SK-N-SH (cell line): ENCODE data around the gene SMPDL3B. TPM values are rescaled to one million over a fixed set of nuclear protein-coding genes. Genes with fewer than 3 reads are reported as not detected.

Experiments
- CTCF ChIA-PET: fragments of 300-600, 350-600 bp; formaldehyde crosslinking; extraction: SDS; loops from one replicate; lab custom pipeline; 2021; lab: Yijun Ruan, JAX
- POLR2A ChIA-PET: fragments of 350-600 bp; sonication (Branson Sonifier 250); formaldehyde crosslinking; extraction: SDS; loops from one replicate; lab custom pipeline; 2020; ENCODE audit warnings: antibody characterized with exemption, inconsistent platforms; lab: Yijun Ruan, JAX
- DNase-seq: peaks from one replicate; pipeline ENCODE4 v3.0.0; 2012
- H2AFZ ChIP-seq: fragments of 200-600 bp; sonication (generic); 2 replicates; pipeline ENCODE4 v1.8.1; 2016; ENCODE audit warnings: antibody characterized with exemption, mild to moderate bottlenecking, low read depth
- H3F3A ChIP-seq: fragments of 200-600 bp; sonication (generic); replicated peaks from 2 replicates; pipeline ENCODE3; 2016; ENCODE audit warnings: antibody characterized with exemption, mild to moderate bottlenecking; ENCODE audit not compliant: insufficient read depth
- H3K27ac ChIP-seq, 2 experiments: fragments of 200-500 bp in 1 of 2; fragments of 200-600 bp in 1 of 2; sonication (Bioruptor generic) in 1 of 2; sonication (generic), shearing (Covaris generic) in 1 of 2; 2 replicates each; pipeline versions ENCODE4 v1.5.1 to v1.6.1; 2014 to 2016; ENCODE audit warnings: low read depth in 2 of 2, inconsistent platforms in 1 of 2, low read length in 1 of 2, mild to moderate bottlenecking in 1 of 2, mixed read lengths in 1 of 2
- H3K27me3 ChIP-seq: fragments of 200-600 bp; sonication (generic), shearing (Covaris generic); 2 replicates; pipeline ENCODE4 v1.6.1; 2016; ENCODE audit warnings: mixed run types; ENCODE audit not compliant: insufficient read depth
- H3K36me3 ChIP-seq, 2 experiments: fragments of 200-500 bp in 1 of 2; fragments of 200-600 bp in 1 of 2; sonication (Bioruptor generic) in 1 of 2; sonication (generic) in 1 of 2; replicated peaks in 1 of 2; 2 replicates each; pipeline versions ENCODE3 to v1.5.1; 2014 to 2016; ENCODE audit warnings: low read length in 1 of 2, mild to moderate bottlenecking in 1 of 2; ENCODE audit not compliant: insufficient read depth in 2 of 2, control insufficient read depth in 1 of 2
- H3K4me1 ChIP-seq, 2 experiments: fragments of 200-500 bp in 1 of 2; fragments of 200-600 bp in 1 of 2; sonication (Bioruptor generic) in 1 of 2; sonication (generic), shearing (Covaris generic) in 1 of 2; 2 replicates each; pipeline versions ENCODE4 v1.5.1 to v1.6.1; 2014 to 2016; ENCODE audit warnings: low read depth in 1 of 2, low read length in 1 of 2, mixed run types in 1 of 2; ENCODE audit not compliant: insufficient read depth in 2 of 2, control insufficient read depth in 1 of 2
- H3K4me2 ChIP-seq: fragments of 200-600 bp; sonication (generic), shearing (Covaris generic); 2 replicates; pipeline ENCODE4 v1.6.1; 2017; ENCODE audit warnings: mixed run types
- H3K4me3 ChIP-seq, 2 experiments: fragments of 200-500 bp in 1 of 2; fragments of 200-600 bp in 1 of 2; sonication (Bioruptor generic) in 1 of 2; sonication (generic), shearing (Covaris generic) in 1 of 2; 2 replicates each; pipeline versions ENCODE4 v1.5.1 to v1.8.1; 2014 to 2016; ENCODE audit warnings: low read depth in 2 of 2, inconsistent platforms in 1 of 2, low read length in 1 of 2, mild to moderate bottlenecking in 1 of 2, mixed read lengths in 1 of 2, moderate library complexity in 1 of 2
- H3K79me2 ChIP-seq: fragments of 200-600 bp; sonication (generic); 2 replicates; pipeline ENCODE4 v1.8.1; 2017; ENCODE audit warnings: mild to moderate bottlenecking; ENCODE audit not compliant: insufficient read depth
- H3K9ac ChIP-seq: fragments of 200-600 bp; sonication (generic); 2 replicates; pipeline ENCODE4 v1.6.1; 2017; ENCODE audit warnings: mixed run types
- H3K9me2 ChIP-seq: fragments of 200-600 bp; sonication (generic); 2 replicates; pipeline ENCODE4 v1.6.1; 2017; ENCODE audit warnings: mixed run types
- H3K9me3 ChIP-seq: fragments of 200-600 bp; sonication (generic); 2 replicates; pipeline ENCODE4 v1.6.1; 2017; ENCODE audit warnings: mixed run types, mild to moderate bottlenecking, moderate library complexity
- H4K20me1 ChIP-seq: fragments of 200-600 bp; sonication (generic); 2 replicates; pipeline ENCODE4 v1.6.1; 2017; ENCODE audit warnings: mild to moderate bottlenecking, mixed run types; ENCODE audit not compliant: insufficient read depth
- CHD2 ChIP-seq: fragments of 150-350 bp; IDR thresholded peaks from 2 replicates; pipeline ENCODE4 v1.6.1; 2018; ENCODE audit warnings: low read length; ENCODE audit not compliant: partially characterized antibody
- ELF1 ChIP-seq: IDR thresholded peaks from 2 replicates; pipeline ENCODE4 v1.4.0; 2012
- EP300 ChIP-seq, 2 experiments: IDR thresholded peaks; 2 replicates each; pipeline versions ENCODE4 v1.4.0 to v1.6.1; 2012; ENCODE audit warnings: borderline replicate concordance in 1 of 2, low read depth in 1 of 2, low read length in 1 of 2
- EZH2phosphoT487 ChIP-seq: fragments of 200-600 bp; sonication (generic); IDR thresholded peaks from 2 replicates; pipeline ENCODE4 v1.6.1; 2017; ENCODE audit warnings: low read depth, mixed run types, mild to moderate bottlenecking, antibody characterized with exemption, moderate library complexity, borderline replicate concordance
- FOSL2 ChIP-seq: IDR thresholded peaks from 2 replicates; pipeline ENCODE4 v1.4.0; 2012; ENCODE audit warnings: low read depth, mild to moderate bottlenecking, moderate library complexity, borderline replicate concordance
- FOXM1 ChIP-seq: IDR thresholded peaks from 2 replicates; pipeline ENCODE4 v1.4.0; 2012; ENCODE audit warnings: low read depth, mild to moderate bottlenecking
- GABPA ChIP-seq: IDR thresholded peaks from 2 replicates; pipeline ENCODE4 v1.4.0; 2012; ENCODE audit warnings: low read depth, mild to moderate bottlenecking
- NRF1 ChIP-seq: IDR thresholded peaks from 2 replicates; pipeline ENCODE4 v1.6.1; 2012; ENCODE audit warnings: low read depth, mild to moderate bottlenecking, low read length
- RCOR1 ChIP-seq: fragments of 150-350 bp; IDR thresholded peaks from 2 replicates; pipeline ENCODE4 v1.6.1; 2017; ENCODE audit warnings: antibody characterized with exemption, low read length
- RXRA ChIP-seq: IDR thresholded peaks from 2 replicates; pipeline ENCODE4 v1.4.0; 2012; ENCODE audit warnings: low read depth, mild to moderate bottlenecking, borderline replicate concordance
- SIN3A ChIP-seq: IDR thresholded peaks from 2 replicates; pipeline ENCODE4 v1.6.1; 2012; ENCODE audit warnings: low read depth, mild to moderate bottlenecking, low read length, moderate library complexity, borderline replicate concordance
- TEAD4 ChIP-seq: IDR thresholded peaks from 2 replicates; pipeline ENCODE4 v1.4.0; 2012; ENCODE audit warnings: mild to moderate bottlenecking, borderline replicate concordance; ENCODE audit not compliant: insufficient read depth
- WGBS: methylation state at CpG from one replicate; pipeline ENCODE4 v1.1.6; 2017; ENCODE audit warnings: low lambda C conversion rate; 5-methylcytosine and 5-hydroxymethylcytosine counted together
- polyA plus RNA-seq, 3 experiments: library from polyadenylated mRNA; depleted of rRNA; stranded (reverse); fragments of >200 nt; gene quantifications; 2 replicates each; pipeline ENCODE4 v1.2.3, GENCODE V29; 2012
- TF ChIP-seq, protein P1 (sequence below): IDR thresholded peaks from 2 replicates; pipeline ENCODE4 v1.4.0; 2012; ENCODE audit warnings: low read depth, borderline replicate concordance
- TF ChIP-seq, protein P2 (sequence below): IDR thresholded peaks from 2 replicates; pipeline ENCODE4; 2012

SMPDL3B gene
- polyA plus RNA-seq, 1 of the 3 experiments (the other 2 are of a cell fraction), result 0.95 TPM

GRCh38 chr1:27961646-27962221, 26.9 kb downstream of the SMPDL3B start (continued):
- TF ChIP-seq SIN3A (no peak), FOXM1 (no peak), RCOR1 (no peak)

- H3K79me2 ChIP-seq, result no peaks in the 10 kb centered on the region
- no peaks in the 10 kb centered on the region for H3F3A ChIP-seq
- no peak overlapping the region for H2AFZ ChIP-seq
- H3K36me3 ChIP-seq, result peaks cover 0 to 2% of the 10 kb centered on the region in 2 experiments
- H4K20me1 ChIP-seq, result no peaks in the 10 kb centered on the region
- H3K27me3 ChIP-seq, result no peaks in the 10 kb centered on the region
- no peak overlapping the region for H3K4me2 ChIP-seq
- no peak overlapping the region for H3K4me3 ChIP-seq
- H3K9me2 ChIP-seq, result no peaks in the 10 kb centered on the region
- DNase-seq, result no peak
- WGBS, result 94% methylated on average over 5 of the region's 11 CpGs
- no peaks in the 10 kb centered on the region for H3K9me3 ChIP-seq
- ChIA-PET CTCF (no interaction called here), POLR2A (no interaction called here)
- H3K27ac ChIP-seq, result no peak overlapping the region
- no peaks in the 10 kb centered on the region; a peak in 1 of 4 replicates for H3K4me1 ChIP-seq
- TF ChIP-seq FOXM1 (no peak), RXRA (no peak), ELF1 (no peak), GABPA (no peak), NRF1 (no peak), FOSL2 (no peak), TEAD4 (no peak), EP300 (IDR thresholded peaks at IDR 0.05; ENCODE audit: borderline replicate concordance in 1 of 2, low read depth in 1 of 2, low read length in 1 of 2) (no peak), RCOR1 (no peak), EZH2phosphoT487 (no peak), CHD2 (no peak)
- TF ChIP-seq, protein P1, sequence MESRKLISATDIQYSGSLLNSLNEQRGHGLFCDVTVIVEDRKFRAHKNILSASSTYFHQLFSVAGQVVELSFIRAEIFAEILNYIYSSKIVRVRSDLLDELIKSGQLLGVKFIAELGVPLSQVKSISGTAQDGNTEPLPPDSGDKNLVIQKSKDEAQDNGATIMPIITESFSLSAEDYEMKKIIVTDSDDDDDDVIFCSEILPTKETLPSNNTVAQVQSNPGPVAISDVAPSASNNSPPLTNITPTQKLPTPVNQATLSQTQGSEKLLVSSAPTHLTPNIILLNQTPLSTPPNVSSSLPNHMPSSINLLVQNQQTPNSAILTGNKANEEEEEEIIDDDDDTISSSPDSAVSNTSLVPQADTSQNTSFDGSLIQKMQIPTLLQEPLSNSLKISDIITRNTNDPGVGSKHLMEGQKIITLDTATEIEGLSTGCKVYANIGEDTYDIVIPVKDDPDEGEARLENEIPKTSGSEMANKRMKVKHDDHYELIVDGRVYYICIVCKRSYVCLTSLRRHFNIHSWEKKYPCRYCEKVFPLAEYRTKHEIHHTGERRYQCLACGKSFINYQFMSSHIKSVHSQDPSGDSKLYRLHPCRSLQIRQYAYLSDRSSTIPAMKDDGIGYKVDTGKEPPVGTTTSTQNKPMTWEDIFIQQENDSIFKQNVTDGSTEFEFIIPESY, result no peak
- TF ChIP-seq, protein P2, sequence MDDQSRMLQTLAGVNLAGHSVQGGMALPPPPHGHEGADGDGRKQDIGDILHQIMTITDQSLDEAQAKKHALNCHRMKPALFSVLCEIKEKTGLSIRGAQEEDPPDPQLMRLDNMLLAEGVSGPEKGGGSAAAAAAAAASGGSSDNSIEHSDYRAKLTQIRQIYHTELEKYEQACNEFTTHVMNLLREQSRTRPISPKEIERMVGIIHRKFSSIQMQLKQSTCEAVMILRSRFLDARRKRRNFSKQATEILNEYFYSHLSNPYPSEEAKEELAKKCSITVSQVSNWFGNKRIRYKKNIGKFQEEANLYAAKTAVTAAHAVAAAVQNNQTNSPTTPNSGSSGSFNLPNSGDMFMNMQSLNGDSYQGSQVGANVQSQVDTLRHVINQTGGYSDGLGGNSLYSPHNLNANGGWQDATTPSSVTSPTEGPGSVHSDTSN, result no peak
- H3K9ac ChIP-seq, result no peak overlapping the region
Measured at GRCh38 chr1:27963393-27963792, 28.6 kb downstream of the SMPDL3B start.
